Fibroblast of upper back skin (primary cell): ENCODE measurements around the gene ORMDL2.

ENCODE experiments used
- DNase-seq: peaks from one replicate; pipeline ENCODE4 v3.0.0-alpha.2; 2013

Gene ORMDL2, protein sequence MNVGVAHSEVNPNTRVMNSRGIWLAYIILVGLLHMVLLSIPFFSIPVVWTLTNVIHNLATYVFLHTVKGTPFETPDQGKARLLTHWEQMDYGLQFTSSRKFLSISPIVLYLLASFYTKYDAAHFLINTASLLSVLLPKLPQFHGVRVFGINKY

DNA sequence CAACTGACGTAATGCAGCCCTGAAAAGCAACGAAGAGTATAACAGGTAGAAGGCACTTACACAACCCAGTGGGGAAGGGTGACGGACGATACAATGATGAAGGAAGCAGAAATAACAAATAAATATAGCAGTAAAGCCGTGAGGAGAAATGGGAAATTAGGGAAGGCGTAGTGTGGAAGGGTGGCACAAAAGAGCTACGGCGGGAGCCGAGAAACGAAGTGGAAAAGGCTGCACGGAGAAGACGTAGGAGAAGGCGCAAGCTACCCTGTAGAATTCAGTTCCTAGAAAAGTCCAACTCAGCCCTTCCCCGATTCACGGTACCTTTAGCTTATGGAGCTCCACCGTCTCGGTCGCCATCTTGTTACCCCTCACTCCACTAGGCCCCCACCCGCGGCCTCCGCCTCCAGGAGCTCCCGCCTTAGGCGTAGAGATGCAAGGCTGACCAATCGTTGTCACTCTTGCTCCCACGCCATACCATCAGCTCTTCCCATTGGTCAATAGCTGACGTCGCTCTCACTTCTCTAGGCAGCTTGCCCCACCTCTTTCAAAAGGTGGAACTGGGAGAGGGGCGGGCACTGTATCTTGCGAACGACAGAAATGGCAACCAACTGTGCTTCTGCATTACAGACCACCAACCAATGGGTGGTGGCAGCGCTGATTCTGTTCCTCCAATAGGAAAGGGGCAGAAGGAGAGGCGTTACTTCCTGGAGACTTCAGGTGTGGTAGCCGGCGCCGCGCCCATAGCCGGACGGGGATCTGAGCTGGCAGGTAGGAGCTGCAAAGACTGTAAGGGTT lies at the start of gene ORMDL2, which contains the start of gene SARNP:
TSS of gene ORMDL2 (plus strand) at position 697 of the 795 bp plus-strand sequence. CDS start 959 bp downstream, outside the sequence.
TSS of gene SARNP (minus strand) at position 380 of the 795 bp plus-strand sequence. CDS start at position 357, 23 bp downstream.
- DNase-seq, result peak; percentile 100

DNA sequence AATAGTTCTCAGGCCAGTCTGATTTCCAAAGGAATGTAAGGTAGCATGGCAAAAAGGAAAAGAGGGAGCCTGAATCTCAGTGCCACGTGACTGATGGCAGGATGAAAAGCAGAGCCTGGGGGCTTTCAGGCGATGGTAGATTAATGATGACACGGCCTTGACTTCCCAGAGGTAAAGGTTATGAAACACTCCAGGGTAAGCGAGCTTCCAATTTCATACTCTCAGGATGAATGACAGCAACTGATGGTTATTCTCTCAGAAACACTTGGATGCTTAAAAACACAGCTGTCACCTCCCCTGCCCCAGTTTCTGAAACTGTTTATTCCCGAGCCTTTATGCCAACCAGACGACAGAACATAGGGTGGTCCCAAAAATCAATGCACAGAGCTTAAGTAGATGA lies 46.1 kb upstream of the ORMDL2 start:
- no peak for DNase-seq

DNA sequence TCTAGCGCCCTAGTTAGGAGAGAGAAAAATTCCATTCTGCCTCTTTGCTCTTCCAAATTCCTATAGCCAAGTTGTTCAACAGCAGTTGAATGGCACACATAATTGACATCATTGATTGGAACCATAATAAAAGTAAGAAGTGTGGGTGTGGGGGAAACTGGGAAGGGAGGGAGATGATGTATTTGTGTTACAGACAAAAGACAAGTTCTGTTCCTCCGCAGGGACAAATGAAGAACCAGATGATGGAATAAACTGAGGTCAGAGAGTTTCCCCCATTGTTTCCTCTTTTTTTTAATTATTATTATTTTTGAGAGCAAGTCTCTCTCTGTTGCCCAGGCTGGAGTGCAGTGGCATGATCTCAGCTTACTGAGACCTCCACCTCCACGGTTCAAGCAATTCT lies 40.0 kb upstream of the ORMDL2 start:
- no peak for DNase-seq

DNA sequence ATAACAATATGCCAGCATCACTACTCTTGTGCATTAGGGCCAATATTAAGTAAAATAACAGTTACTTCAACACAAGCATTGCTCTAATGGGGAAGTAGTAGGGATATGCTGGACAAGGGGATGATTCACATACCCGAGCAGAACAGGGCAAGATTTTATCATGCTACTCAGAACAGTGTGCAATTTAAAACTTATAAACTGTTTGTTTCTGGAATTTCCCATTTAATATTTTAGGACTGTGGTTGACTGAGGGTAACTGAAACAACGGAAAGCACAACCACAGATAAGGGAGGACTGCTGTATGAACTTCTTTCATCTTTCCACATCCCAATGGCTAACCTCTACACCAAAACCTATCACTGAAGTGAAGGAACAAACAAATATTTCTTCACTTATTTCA lies 37.2 kb upstream of the ORMDL2 start:
- no peak for DNase-seq

DNA sequence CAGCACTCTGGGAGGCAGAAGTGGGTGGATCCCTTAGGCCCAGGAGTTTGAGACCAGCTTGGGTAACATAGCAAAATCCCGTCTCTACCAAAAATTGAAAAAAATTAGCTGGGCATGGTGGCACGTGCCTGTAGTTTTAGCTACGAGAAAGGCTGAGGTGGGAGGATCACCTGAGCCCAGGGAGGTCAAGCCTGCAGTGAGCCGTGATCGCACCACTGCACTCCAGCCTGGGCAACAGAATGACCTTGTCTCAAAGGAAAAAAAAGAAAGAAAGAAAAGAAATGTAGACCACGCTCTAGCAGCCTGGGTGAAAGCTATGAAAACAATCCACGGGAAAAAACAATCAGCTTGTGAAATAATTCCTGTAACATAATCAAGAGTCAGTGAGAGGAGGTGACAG lies 29.3 kb upstream of the ORMDL2 start:
- DNase-seq, result no peak

DNA sequence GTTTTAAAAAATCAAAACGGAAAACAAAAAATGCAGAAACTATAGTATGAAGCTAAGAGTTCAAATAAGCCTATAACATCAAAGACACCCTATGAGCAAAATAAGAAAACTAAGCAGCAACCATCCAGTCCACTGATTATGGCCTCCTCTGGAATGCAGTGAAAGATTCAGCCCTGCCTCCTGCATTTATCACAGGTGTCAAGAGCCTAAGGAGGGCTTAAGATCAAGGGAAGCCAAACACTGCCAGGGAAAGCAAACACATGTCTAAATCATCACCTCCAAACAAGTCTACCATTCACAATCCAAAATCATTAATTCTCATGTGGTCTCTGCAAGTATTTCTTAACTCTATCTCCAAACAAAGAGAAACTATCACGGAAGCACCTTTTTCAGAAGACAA lies 28.7 kb upstream of the ORMDL2 start:
- DNase-seq, result no peak

DNA sequence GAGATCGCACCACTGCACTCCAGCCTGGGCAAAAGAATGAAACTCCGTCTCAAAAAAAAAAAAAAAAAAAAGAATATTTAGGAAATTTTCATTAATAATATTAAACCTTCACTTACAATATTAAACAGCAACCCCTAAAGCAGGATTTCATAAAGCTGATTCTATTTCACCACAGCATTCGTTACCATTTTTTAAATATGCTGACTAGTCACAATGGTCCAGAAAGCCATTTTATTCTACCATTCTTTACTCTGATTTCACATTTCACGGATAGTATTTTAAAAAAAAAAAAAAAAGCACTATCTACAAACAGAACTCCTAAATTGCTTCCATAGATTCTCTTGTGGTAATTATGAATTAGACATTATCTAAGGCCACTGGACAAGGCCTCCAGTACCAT lies 27.9 kb upstream of the ORMDL2 start:
- no peak for DNase-seq

DNA sequence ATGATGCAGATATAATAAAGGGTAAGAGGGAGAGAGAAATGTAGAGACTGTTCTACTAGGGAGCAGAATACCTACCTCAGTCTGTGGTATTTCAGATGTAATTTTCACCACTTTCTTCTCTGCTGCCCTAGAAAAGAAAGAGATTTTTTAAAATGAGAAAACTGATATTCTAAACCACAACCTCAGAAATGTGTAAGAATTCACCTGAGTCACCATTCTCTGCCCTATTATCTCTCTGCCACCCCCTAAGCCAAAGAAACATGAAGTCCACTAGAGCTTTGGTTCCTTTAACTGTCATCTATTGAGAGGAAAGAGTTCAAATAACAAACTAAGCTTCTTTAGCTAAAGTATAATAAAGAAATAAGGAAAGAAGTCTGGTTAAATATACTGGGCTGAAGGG lies 21.9 kb upstream of the ORMDL2 start:
- no peak for DNase-seq

DNA sequence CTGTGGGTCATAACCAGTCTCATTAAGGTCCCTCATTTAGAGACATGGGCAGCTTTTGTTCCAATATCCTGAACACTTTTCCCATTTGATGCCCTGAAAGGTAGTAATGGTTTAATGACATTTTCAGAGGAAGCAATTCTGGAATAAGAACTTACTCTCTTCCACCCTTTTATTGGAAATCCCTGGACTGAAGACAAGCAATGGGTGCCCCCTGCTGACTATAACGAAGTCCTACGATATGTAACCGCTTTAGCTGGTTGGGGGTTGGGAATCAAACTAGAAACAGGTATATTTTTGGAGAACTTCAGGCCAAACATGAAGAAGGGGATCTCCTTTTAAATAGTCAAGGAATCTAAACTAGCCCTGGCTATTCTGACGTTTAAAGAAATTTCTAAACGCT lies 20.8 kb upstream of the ORMDL2 start:
- peak; percentile 47 for DNase-seq

DNA sequence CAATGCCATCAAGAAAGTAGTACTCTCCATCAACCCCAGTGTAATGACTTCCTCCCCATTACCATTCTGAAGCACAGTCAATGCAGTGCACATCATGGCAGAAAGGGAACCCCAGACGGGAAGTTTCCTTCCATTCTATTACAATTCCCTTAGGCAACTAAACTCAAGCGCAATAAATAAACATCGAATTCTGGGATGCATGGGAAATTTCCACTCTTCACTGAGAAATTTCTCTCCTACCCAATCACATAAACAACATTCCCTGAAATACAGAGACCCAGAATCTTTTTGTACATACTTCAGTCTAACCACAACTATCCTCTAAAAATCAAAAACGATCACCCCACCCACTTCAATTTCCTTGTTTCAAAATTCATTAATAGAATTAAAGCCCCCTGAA lies 20.3 kb upstream of the ORMDL2 start:
- no peak for DNase-seq

DNA sequence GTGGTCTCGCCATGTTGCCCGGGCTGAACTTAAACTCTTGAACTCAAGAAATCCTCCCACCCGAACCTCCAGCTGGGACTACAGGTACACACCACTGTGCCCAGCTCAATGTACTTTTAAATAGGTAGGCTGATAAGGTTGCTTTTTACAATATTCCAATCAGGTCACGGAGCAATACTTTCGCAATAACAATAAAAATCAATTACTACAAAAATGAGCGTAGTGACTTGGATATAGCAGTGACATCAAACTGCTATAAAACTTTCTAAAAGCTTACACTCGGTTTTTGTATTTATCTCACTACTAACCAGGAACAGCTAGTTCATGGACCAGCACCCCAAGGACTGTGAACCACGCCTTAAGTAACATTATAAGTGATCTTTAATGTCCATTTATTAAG lies 10.9 kb upstream of the ORMDL2 start:
- DNase-seq, result no peak

DNA sequence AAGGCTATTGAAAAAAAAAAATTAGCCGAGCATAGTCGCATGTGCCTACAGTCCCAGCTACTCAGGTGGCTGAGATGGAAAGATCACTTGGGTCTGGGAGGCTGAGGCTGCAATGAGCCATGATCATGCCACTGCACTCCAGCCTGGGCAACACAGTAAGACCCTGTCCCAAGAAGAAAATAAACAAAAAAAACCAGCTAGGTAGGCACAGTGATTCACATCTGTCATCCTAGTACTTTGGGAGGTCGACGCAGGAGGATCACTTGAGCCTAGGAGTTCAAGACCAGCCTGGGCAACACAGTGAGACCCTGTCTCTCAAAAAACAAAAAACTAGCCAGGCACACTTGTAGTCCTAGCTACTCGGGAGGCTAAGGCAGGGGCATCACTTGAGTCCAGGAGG lies 8.6 kb upstream of the ORMDL2 start:
- no peak for DNase-seq

DNA sequence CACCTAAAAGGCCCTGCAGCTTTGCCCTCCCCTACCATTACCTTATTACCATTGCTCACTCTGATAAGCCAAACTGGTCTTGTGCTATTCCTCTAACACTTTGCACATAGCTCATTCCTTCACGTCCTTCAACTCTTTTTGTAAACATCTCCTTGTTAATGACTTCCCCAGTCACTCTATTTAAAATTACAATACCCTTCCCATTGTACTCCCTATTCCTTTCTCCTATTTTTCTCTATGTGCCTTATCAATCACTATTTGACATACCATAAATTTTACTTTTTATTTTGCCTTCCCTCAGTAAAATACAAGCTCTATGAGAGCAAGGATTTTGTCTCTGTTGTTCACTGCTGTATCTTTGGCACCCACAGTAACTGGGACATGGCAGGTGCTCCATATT lies 5.8 kb upstream of the ORMDL2 start:
- no peak for DNase-seq

DNA sequence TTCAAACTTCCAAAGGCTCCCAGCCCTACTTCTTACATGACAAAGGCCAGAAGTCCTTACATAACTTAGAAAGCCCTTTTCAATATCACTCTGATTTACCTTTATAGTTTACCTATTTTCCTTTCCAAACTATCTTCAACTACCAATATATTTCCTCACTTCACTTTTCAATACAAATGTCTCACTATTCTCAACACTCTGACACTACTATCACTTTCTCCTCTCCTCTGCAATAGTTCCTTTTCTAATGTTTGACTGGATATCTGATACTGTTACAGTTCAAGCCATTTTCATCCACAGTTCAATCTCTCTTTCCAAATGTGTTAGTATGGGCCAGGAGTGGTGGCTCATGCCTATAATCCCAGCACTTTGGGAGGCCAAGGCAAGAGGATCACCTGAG lies 3.6 kb upstream of the ORMDL2 start:
- no peak for DNase-seq

DNA sequence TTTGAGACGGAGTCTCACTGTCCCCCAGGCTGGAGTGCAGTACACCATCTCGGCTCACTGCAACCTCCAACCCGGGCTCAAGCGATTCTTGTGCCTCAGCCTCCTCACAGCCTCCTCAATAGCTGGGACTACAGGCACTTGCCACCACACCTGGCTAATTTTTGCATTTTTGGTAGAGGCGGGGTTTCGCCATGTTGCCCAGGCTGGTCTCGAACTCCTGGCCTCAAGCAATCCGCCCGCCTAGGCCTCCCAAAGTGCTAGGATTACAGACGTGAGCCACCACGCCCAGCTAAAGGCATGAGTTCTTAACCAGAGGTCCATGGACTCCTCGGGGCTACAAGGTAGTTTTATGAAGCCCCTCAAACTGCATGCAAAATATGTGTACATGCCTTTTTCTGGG lies 2.4 kb upstream of the ORMDL2 start:
- no peak for DNase-seq

DNA sequence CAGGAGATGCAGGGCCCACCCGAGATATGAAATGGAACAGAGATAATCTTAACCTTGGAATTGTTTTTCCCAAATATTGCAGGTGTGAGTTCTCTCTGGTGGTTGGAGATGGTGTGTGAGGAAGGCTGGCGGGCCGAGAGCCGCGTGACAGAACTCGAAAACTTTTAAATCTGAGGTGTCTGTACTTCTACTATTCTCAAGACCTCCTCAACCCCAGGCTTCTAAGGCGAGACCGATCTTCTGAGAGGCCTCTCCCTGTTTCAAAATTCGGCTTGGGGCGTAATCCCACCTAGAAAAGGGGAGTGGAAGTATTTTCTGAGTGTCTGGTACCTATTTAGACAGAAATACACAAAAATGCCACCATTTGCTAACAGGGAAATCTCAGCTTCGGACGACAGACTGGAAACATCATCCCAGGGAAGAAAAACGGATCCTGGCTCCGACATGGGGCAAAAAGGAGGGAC lies 928 bp upstream of the ORMDL2 start:
- peak; percentile 5 for DNase-seq

DNA sequence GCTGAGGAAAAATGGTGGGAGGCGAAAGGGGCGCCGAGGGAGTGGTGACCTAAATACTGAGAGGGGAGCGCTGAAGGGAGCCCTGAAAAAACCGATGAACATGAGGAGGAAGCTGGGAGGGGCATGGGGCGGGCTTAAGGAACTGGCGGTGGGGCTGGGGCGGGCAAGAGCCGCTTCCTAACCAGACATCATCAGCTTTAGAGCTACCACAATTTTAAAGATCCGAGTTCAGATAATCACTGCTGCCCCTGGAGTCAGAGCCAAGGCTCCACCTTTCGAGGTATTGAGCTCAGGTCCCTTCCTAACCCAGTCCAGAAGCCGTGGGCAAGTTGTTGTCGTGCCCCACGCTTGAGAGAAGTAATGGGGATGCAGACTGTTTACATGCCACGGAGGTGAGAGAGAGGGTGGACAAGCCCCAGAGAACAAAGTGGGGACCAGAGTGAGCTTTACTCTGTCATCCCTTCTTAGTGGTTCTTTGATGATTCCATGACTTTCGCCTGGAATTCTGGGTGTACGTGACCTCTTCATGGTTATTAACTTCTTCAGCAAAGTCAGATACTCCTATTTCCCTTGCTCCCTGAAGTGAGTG lies 393 bp downstream of the ORMDL2 start:
- DNase-seq, result no peak

DNA sequence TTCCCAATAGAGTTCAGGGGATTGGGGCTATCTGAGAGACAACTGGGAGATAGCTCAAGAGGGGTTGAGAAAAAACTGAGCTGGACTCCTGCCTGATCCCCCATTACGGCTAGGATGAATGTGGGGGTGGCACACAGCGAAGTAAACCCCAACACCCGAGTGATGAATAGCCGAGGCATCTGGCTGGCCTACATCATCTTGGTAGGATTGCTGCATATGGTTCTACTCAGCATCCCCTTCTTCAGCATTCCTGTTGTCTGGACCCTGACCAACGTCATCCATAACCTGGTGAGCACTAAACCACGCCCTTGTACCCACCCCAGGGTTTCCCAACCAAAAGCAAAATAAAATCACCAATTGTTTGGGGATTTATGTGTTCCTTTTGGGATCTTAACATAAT lies 1.0 kb downstream of the ORMDL2 start:
- peak; percentile 55 for DNase-seq

DNA sequence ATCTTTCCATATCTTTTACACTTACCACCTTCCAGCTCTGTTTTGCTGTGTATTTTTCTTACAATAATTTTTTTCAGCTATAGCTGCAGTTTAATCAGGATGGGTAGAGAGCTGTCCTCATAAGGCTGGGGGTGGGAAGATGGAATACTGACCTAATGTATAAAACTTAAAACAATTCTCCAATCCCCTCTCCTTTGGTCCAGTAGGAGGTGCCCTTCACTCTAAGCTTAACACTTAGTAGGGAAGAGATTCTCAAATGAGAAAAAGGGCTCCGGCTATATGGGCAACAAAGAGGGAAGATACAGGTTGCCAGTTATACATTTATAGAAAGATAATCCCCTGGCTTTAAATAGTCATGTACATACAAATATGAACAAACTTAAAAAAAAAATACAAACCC lies 2.8 kb downstream of the ORMDL2 start:
- no peak for DNase-seq

DNA sequence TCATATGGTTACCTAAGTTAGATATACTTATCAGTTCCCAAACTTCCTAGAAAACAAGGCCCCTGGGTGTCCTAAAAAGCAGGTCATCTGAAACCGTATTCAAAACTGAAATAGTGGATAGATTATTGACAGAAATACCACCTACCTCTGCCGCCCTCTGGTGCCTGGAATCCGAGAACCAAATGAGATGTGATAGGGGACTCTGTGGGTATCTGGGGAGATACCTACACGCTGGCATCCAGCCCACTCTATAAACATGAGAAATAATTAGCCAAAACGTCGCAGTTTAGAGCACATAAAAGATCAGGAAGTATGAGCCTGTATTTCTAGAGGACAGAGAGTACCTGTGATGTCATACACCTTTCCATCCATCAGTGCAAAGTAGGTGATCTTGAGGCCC lies 4.4 kb downstream of the ORMDL2 start:
- DNase-seq, result no peak

DNA sequence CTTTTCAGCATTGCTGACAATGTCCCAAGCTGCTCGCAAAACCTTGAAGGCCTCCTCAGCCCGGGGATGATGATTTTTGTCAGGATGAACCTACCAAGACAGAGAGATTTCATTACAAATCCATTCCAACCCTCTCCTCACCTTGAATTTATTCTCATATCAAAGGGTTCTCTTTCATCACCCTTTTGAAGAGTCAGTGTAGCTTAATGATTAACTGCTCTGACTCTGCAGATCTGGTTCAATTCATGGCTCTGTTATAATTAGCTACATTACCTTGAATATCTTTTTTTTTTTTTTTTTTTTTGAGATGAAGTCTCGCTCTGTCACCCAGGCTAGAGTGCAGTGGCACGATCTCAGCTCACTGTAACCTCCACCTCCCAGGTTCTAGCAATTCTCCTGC lies 5.6 kb downstream of the ORMDL2 start:
- DNase-seq, result no peak

DNA sequence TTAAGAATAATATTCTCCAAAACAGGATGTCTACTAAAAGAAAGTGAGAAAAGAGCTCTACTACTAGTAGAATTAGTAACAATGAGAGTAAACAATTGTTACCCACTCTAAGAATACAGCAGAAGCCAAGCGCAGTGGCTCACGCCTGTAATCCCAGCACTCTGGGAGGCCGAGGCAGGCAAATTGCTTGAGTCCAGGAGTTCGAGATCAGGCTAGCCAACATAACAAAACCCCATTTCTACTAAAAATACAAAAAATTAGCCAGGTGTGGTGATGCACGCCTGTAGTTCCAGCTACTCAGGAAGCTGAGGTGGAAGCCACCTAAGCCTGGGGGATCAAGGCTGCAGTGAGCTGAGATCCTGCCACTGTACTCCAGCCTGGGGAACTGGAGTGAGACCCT lies 6.9 kb downstream of the ORMDL2 start:
- no peak for DNase-seq

DNA sequence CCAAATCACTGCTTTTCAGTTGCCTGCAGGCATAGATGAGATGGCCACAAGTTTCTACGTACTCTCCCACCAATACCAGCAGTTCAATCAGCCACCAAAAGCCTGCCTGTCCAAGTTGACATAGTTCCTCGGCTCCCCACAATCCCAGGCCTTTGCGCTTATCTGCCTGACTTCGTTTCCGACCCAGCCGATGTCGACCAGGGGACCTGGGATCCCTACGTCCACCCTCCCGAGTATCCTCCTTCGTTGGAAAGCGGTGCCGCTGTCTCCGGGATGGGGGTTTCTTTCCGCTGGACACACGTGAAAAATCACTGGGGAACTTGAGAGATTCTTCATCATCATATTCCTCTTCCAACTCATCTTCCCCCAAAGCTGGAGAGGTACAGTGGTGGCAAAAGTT lies 10.0 kb downstream of the ORMDL2 start:
- DNase-seq, result no peak

DNA sequence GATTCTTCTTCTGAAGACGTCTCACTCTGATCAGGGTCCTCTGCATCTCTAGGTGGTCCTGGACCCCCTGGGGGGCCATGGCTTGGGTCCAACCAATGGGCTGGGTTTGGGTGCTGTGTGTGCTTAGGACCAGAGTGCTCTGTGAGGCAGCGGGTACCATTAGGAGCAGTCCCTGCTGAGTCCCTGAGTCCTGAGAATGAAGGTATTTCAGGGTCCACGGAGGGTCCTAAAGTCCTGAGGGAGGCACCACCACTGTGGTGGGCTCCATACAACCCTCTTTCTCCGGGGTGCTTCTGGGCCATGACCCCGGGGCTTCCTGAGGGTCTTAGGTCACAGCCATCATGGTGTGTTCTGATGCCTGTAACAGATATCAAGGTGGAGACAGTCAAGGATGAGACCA lies 10.5 kb downstream of the ORMDL2 start:
- no peak for DNase-seq
